ENCODE data around the gene TSHZ3.

The TSHZ3 gene

GRCh38 chr19:31266196-31266595 is 83.0 kb downstream of the TSHZ3 start:
- ChIA-PET CTCF (no interaction called here), POLR2A (no interaction called here)
- no peak for DNase-seq (ENCODE audit: low read depth, low spot score)

GRCh38 chr19:31264041-31264778 is 85.0 kb downstream of the TSHZ3 start:
- H3K4me3 ChIP-seq (ENCODE audit: low read depth, low read length), result no peak overlapping the region
- ChIA-PET CTCF (interaction anchor here (1.1 kb wide), 1 partner anchor 31 kb away, joined by 3 read pairs; no protein-coding TSS in a partner anchor), POLR2A (no interaction called here)
- DNase-seq (ENCODE audit: low read depth, low spot score), result no peak
- TF ChIP-seq, protein P1, sequence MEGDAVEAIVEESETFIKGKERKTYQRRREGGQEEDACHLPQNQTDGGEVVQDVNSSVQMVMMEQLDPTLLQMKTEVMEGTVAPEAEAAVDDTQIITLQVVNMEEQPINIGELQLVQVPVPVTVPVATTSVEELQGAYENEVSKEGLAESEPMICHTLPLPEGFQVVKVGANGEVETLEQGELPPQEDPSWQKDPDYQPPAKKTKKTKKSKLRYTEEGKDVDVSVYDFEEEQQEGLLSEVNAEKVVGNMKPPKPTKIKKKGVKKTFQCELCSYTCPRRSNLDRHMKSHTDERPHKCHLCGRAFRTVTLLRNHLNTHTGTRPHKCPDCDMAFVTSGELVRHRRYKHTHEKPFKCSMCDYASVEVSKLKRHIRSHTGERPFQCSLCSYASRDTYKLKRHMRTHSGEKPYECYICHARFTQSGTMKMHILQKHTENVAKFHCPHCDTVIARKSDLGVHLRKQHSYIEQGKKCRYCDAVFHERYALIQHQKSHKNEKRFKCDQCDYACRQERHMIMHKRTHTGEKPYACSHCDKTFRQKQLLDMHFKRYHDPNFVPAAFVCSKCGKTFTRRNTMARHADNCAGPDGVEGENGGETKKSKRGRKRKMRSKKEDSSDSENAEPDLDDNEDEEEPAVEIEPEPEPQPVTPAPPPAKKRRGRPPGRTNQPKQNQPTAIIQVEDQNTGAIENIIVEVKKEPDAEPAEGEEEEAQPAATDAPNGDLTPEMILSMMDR (IDR thresholded peaks at IDR 0.05; ENCODE audit: insufficient read depth, low read length, missing control alignments), result no peak

More at GRCh38 chr19:31266196-31266595, 83.0 kb downstream of the TSHZ3 start:
- no peak overlapping the region for H3K4me3 ChIP-seq (ENCODE audit: low read depth, low read length)
- TF ChIP-seq, protein P1 (IDR thresholded peaks at IDR 0.05; ENCODE audit: insufficient read depth, low read length, missing control alignments), result no peak

DNA sequence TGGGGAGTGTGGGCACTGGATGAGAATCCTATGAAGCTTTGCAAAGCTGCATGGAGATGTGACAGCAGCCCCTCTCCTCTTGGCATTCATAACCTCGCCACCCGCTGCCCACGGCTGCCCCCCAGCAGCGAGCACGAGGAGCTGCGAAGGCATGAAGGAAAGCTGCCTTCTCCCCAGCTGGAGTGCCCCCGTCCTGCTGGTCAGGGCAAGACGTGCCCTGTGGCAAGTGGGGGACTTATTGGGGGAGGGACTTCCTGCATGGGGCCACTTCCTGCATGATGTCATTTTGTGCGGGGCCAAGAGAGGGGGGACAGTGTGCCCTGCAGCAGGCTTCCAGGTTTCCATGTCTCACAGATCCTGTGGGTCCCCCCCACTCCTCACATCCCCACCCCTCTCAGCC is 85.9 kb downstream of the TSHZ3 start:
- ChIA-PET POLR2A (no interaction called here), CTCF (interaction anchor here (1.1 kb wide), 1 partner anchor 30 kb away, joined by 3 read pairs; no protein-coding TSS in a partner anchor)
- TF ChIP-seq, protein P1 (IDR thresholded peaks at IDR 0.05; ENCODE audit: insufficient read depth, low read length, missing control alignments), result no peak
- no peak for DNase-seq (ENCODE audit: low read depth, low spot score)
- H3K4me3 ChIP-seq (ENCODE audit: low read depth, low read length), result no peak overlapping the region

GRCh38 chr19:31262725-31263191 is 86.5 kb downstream of the TSHZ3 start:
- no peak overlapping the region for H3K4me3 ChIP-seq (ENCODE audit: low read depth, low read length)
- POLR2A ChIA-PET, result no interaction called here
- DNase-seq (ENCODE audit: low read depth, low spot score), result no peak
- TF ChIP-seq, protein P1 (IDR thresholded peaks at IDR 0.05; ENCODE audit: insufficient read depth, low read length, missing control alignments), result no peak
- CTCF ChIA-PET, result no interaction called here

DNA sequence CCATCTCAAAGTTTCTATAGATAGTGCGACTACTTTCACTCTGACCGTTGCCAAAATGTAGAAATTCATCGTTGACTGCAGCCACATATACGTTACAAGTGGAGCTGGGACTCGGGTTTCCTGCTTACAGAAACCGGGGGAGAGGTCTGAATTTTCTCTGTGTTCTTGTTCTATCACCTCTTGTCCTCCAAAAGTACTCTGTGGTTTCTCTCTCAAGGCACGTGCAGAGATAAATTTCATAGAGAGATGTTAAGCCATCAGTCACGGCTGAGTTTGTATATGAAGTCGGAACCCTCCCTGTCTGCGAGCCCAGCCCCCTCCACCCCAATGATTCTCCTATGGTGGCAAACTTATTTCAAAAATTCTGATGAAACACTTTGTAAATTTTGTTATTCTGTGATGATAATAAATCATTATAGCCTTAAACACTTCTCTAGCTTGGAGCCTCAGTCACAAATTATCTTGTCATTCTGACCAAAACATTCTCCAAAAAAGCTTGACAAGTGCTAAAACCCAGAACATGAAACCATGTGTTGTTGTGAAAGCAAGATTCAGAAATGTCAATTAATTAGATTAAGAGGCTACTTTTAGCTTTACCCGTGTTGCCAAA is 87.5 kb downstream of the TSHZ3 start:
- DNase-seq (ENCODE audit: low read depth, low spot score), result no peak
- ChIA-PET CTCF (no interaction called here), POLR2A (no interaction called here)
- H3K4me3 ChIP-seq (ENCODE audit: low read depth, low read length), result no peak overlapping the region
- TF ChIP-seq, protein P1 (IDR thresholded peaks at IDR 0.05; ENCODE audit: insufficient read depth, low read length, missing control alignments), result no peak

GRCh38 chr19:31261019-31261602 is 88.1 kb downstream of the TSHZ3 start:
- H3K4me3 ChIP-seq (ENCODE audit: low read depth, low read length), result no peak overlapping the region
- ChIA-PET POLR2A (no interaction called here), CTCF (interaction anchor here (0.6 to 1.0 kb wide), 2 partner anchors 12 to 206 kb away, joined by 3 read pairs; no protein-coding TSS in a partner anchor)
- TF ChIP-seq, protein P1 (IDR thresholded peaks at IDR 0.05; ENCODE audit: insufficient read depth, low read length, missing control alignments), result no peak
- DNase-seq (ENCODE audit: low read depth, low spot score), result no peak

Data from AG04449 (cell line).